GM12872 (cell line): ENCODE results near the gene CFAP54.

ENCODE experiments used
- TF ChIP-seq, protein P1 (sequence below): IDR thresholded peaks from 3 replicates; pipeline ENCODE4 v1.5.1; 2011; ENCODE audit warnings: low read depth, mild to moderate bottlenecking, low read length, moderate library complexity; ENCODE audit not compliant: insufficient read depth

Gene CFAP54

DNA sequence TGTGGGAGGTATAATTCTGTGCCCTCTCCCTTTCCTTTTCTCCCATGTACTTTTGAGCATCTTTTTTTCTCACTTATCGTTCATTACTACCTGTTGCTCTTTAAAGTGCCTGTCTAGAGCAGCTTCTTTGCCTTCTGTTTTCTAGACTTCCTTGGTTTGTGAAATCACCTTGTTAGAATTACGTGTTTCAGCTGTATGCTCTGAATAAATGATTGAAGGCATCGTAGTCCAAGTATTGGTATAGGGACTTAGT is 419.0 kb downstream of the CFAP54 start:
- TF ChIP-seq, protein P1, sequence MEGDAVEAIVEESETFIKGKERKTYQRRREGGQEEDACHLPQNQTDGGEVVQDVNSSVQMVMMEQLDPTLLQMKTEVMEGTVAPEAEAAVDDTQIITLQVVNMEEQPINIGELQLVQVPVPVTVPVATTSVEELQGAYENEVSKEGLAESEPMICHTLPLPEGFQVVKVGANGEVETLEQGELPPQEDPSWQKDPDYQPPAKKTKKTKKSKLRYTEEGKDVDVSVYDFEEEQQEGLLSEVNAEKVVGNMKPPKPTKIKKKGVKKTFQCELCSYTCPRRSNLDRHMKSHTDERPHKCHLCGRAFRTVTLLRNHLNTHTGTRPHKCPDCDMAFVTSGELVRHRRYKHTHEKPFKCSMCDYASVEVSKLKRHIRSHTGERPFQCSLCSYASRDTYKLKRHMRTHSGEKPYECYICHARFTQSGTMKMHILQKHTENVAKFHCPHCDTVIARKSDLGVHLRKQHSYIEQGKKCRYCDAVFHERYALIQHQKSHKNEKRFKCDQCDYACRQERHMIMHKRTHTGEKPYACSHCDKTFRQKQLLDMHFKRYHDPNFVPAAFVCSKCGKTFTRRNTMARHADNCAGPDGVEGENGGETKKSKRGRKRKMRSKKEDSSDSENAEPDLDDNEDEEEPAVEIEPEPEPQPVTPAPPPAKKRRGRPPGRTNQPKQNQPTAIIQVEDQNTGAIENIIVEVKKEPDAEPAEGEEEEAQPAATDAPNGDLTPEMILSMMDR: no peak

DNA sequence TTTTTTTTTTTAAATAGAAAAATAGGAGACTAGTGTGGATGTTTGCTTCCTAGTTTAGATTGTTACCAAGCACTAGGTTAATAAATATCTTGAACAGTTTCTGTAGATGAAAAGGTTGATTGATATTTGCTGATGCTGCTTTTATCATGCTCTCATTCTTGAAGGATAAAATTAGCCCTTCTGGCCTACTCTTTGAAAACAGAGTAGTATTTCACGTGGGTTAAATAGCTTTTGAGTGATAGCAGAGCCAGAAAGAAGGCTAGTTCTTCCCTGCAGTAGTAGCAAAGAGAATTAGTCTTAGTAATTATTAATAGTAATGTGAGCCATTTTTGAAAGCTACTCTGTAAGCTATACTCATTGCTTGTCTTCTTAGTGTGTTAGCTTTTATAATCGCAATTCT is 422.9 kb downstream of the CFAP54 start:
- TF ChIP-seq, protein P1: no peak

DNA sequence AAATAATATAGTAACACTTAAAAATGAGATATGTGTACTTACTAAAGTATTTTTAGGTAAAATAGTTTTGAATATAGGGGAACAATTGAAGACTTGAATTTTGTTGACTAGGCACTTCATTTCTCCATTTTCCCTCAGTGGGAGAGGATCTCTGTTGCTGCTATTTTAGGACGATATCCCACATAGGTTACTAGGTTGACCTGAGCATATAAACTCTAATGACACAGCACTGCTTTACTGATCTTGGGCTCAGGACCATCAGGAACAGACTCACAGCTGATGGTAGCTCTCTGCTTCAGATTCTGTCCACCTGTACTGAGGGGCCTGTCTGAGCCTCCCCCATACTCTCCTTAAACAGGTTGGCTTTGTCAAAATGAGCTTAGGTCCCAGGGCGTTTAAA is 423.6 kb downstream of the CFAP54 start:
- TF ChIP-seq, protein P1: no peak

DNA sequence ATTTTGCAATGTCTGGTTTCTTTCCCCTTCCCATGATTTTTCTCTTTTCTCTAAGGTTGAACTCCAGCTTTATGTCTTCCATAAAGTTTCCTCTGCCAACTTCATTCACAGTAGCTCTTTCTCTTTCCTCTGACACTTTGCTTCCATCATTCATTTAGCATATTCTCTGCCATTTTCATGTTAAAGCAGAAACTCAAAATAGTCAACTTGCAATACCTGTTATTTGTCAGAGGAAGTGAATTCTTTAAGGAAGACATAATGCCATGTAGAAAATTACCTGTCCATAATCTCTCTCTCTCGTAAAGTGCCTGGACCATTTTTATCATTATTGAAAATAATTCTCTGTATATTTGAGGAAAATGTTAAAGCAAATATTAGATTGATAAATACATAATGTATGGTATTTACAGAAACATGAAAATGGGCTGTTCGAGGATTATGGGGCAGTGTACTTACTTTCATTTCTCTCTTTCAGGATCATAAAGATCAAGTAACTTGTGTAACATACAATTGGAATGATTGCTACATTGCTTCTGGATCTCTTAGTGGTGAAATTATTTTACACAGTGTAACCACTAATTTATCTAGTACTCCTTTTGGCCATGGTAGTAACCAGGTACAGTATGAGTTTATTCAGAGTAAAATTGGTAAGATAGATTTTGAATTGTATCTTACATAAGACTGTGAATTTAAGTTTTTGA is 430.3 kb downstream of the CFAP54 start:
- TF ChIP-seq, protein P1: no peak
